SK-N-SH treated with all-trans-retinoic acid at 6 μM for 48 hours (cell line): ENCODE results near the gene SLC13A5.

Source experiments
- ARNTL ChIP-seq: fragments of 450-650 bp; formaldehyde crosslinking; IDR thresholded peaks from 2 replicates; pipeline ENCODE4 v1.5.0; 2020; ENCODE audit warnings: low read depth, mild to moderate bottlenecking, moderate library complexity, borderline replicate concordance
- RARB ChIP-seq: fragments of 250-450 bp; sonication (Bioruptor Pico); IDR thresholded peaks from 2 replicates; pipeline ENCODE4 v1.8.0; 2021; ENCODE audit warnings: mild to moderate bottlenecking, moderate library complexity
- ZNF8 ChIP-seq: fragments of 450-650 bp; formaldehyde crosslinking; IDR thresholded peaks from 2 replicates; pipeline ENCODE4 v1.5.0; 2020; ENCODE audit warnings: mild to moderate bottlenecking, moderate library complexity

DNA sequence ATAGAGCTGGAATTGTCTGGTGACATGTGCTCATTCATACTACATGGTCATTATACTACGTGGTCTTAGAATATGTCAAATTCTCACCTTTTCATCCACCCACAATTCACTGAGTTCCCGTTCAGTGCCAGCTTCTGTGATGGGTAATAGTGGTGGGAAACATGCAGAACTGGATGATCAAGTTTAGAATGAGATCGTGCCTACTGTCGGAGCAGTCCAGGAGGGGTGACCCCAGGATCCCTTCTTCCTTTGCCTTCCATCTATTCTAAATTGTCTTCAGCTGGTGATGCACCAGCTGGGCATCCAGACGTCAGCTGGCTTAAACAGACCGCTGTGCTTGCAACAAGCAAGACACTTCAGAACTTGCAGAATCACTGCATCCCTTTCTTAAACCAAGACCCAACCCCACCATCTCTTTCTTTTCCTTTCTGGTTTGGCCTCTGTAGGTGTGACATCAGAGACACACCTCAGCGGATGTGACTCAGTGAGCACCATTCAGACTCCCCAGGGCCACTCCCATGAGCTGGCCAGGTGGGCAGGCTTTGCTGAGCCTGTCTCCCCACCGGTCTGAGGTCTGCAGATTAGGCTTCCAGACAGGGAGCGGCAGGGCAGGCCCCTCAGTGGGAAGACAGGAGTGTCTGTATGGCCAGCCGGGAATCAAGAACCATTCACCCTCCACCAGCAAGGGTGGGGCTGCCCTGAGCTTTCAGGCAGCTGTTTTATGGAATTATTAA, 43.5 kb downstream of the SLC13A5 start:
- no peak for TF ChIP-seq RARB (CRISPR knock-in tag)
- no peak for TF ChIP-seq ZNF8
- no peak for TF ChIP-seq ARNTL
